Esophagus squamous epithelium (tissue), 4 donors: Measurements from ENCODE around the gene ARHGEF11.
A peak's percentile ranks its signal among the peaks of the same experiment; 100 is the strongest.

Experiments
- POLR2A ChIP-seq, 4 donors: fragments of 450-650 bp; IDR thresholded peaks; one replicate each; pipeline ENCODE4 v1.6.1; 2017; ENCODE audit warnings: antibody characterized with exemption in 4 of 4, mild to moderate bottlenecking in 4 of 4, moderate library complexity in 3 of 4
- TF ChIP-seq, protein P1 (sequence below), 6 experiments: fragments of 450-650 bp in 4 of 6; fragments of 200-600 bp in 2 of 6; sonication (generic) in 2 of 6; IDR thresholded peaks; one replicate each; pipeline ENCODE4 v1.5.1; 2016 to 2019; ENCODE audit warnings: antibody characterized with exemption in 6 of 6, mild to moderate bottlenecking in 4 of 6, moderate library complexity in 4 of 6

DNA sequence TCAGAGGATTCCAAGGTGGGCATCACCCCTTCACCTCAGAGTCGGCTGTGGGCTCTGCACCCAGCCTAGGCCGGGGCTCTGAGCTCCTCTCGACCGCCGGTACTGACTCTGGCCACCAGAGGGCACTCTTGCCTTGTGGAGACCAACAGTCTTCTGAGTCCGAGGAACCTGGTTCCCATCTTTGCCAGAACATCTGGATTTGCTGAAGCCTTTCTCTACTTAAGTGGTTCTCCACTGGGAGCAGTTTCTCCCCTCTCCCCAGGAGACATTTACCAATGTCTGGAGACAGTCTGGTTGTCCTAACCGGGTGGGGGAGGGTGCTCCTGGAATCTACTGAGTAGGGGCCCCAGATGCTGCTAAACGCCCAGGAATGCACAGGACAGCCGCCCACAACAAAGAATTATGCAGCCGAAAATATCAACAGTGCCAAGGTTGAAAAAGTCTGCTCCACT is 44.7 kb upstream of the ARHGEF11 start:
- TF ChIP-seq, protein P1, sequence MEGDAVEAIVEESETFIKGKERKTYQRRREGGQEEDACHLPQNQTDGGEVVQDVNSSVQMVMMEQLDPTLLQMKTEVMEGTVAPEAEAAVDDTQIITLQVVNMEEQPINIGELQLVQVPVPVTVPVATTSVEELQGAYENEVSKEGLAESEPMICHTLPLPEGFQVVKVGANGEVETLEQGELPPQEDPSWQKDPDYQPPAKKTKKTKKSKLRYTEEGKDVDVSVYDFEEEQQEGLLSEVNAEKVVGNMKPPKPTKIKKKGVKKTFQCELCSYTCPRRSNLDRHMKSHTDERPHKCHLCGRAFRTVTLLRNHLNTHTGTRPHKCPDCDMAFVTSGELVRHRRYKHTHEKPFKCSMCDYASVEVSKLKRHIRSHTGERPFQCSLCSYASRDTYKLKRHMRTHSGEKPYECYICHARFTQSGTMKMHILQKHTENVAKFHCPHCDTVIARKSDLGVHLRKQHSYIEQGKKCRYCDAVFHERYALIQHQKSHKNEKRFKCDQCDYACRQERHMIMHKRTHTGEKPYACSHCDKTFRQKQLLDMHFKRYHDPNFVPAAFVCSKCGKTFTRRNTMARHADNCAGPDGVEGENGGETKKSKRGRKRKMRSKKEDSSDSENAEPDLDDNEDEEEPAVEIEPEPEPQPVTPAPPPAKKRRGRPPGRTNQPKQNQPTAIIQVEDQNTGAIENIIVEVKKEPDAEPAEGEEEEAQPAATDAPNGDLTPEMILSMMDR (IDR thresholded peaks at IDR 0.05): peak; percentile 66 to 98 (median 94)
- no peak for TF ChIP-seq POLR2A (IDR thresholded peaks at IDR 0.05)
